ENCODE measurements around the gene PDE4D.

GRCh38 chr5:59436364-59437148 lies 457.0 kb downstream of the PDE4D start:
- TF ChIP-seq EZH2 (IDR thresholded peaks at IDR 0.05; ENCODE audit: low read length) = no peak
- no peak for TF ChIP-seq CTCF (optimal IDR thresholded peaks at IDR 0.05 in 1 of 3, IDR thresholded peaks at IDR 0.05 in 1 of 3, conservative IDR thresholded peaks at IDR 0.05 in 1 of 3; ENCODE audit: extremely low read depth in 1 of 3, insufficient read depth in 2 of 3, low read length in 3 of 3)
